NCI-H2227 treated with DMSO at 0.1 percent for 48 hours (cell line): ENCODE results near the gene NUAK1.

ENCODE experiments used
- DNase-seq: peaks from one replicate; lab custom pipeline; 2025; lab: John Stamatoyannopoulos, UW

NUAK1 gene

DNA sequence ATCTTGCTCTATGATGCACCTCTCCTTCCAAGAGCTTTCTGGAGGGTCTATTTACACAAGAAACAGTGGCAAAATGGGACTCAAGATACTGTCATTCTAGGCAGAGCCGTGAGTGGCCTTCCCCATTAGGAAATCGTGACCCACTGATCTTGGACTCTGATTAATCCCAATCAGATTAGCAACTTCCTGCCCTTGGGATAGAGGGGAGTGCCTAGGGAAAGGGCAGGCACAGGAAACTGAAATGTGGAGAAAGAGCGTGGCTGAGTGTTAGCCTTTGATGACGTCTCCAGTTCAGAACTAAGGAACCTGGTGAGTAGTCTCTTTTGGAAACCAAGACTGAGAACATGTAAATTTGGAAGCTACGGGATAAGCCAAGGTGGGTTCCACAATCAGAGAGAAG is 76.1 kb downstream of the NUAK1 start:
- no peak for DNase-seq

DNA sequence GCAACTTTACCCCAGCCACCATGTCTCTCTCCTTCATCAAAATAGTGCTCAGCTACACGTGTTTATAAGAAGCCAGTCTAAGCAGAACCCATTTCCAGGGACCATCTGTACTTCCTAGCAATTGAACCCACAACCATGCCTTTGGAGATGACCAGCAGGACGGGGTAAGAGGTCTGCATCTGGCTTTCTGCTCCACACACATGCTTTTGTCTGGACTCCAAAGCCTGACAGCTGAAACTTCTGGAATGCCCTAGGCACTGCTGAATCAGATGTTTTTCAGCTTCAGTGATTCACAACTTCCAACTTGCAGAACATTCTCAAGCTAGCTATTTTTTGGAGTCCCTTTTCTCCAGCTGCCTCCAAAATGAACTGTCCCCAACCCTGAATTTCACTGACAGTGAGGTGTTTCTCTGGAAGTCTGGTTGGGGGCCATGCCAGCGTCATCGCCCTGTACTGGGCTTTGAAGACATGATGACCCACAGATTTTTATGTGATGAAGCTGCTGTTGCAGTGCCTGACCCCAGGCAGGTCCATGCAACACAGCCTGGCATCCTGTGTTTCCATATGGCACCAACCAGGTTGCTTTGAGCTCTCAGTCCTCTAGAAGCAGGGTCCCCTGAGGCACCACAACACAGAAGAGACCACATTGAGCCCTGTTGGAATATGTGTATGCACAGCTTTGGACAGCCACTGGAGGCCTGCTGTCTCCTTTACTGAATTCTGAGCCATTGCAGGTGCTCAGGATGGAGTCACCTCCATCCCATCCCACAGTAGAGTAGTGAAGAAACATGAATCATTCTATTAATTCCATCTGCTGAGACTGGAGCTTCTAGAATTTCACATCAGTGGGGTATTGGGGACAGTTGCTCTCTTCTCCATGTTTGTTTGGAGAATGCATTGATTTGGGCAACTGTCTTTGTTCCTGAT is 80.2 kb downstream of the NUAK1 start:
- DNase-seq: no peak

DNA sequence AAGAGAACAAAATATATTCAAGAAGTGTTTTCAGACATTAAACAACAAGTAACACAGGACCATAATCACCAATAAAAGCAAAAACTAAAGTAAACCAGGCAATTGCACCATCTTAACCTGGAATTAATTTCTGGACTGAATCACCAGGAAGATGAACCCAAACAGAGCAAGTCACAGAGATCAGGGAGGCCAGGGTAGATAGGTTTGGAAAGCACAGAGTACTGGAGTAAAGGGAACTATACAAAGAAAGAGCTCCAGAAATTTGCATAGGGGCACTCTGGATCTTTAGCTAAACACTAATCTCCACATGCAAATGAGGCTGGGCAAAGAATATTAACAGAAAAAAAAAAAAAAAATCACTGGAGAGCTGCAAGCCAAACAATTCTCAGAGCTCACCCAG is 84.7 kb downstream of the NUAK1 start:
- DNase-seq: no peak

- DNase-seq: no peak
Observed at GRCh38 chr12:106051853-106052531, 86.8 kb downstream of the NUAK1 start.

DNA sequence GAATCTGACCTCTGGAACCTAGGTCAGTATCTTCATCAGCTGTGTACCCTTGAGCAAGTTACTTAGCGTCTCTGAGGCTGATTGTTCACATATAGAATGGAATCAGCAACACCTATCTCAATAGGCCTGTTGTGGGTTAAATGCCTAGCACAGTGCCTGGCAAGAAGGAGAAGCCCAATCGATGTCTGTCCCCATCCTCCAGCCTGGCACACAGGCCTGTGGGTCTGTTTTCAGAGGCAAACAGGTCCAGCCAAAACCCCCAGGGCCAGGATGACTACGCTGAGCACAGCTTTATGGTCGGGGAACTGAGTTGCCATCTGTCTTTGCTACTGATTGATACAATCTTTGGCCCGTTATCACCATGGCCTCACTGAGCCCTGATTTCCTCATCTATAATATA is 89.2 kb downstream of the NUAK1 start:
- no peak for DNase-seq

DNA sequence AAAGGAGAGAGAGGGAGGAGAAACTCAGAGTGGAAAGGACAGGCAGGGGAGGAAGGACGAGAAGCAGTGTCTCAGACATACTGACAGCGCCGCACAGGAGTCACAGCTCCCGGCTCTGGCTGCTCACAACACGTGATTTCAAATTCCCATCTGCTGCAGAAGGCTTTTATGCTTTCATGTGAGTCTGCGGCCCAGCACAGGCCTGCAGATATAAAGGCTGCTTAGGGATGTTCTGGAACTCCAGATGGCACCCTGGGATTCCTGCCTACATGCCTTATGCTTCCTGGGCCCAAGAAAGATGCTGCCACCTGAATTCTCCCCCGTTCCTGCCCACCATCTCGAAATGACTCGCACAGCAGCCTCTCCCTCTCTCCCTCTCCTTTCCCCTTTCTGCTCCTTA is 89.6 kb downstream of the NUAK1 start:
- DNase-seq: no peak

DNA sequence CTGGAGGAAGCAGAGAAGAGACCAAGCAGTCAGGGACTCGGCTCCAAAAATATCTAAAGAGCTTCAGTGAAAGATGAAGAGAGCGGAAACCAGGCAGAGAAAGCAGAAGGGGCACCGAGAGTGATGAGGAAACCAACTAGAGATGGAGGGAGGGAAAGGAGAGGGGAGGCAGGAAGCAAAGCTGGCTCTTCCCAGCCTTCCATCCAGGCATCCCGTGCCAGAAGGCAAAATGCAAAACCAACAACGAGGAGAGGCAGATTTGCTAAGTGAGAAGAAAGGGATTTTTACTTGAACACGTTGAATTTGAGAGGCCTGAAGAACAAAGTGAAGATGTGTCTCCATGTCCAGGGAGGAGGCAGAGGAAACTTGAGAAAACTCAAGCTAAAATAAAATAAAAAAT is 90.1 kb downstream of the NUAK1 start:
- no peak for DNase-seq

DNA sequence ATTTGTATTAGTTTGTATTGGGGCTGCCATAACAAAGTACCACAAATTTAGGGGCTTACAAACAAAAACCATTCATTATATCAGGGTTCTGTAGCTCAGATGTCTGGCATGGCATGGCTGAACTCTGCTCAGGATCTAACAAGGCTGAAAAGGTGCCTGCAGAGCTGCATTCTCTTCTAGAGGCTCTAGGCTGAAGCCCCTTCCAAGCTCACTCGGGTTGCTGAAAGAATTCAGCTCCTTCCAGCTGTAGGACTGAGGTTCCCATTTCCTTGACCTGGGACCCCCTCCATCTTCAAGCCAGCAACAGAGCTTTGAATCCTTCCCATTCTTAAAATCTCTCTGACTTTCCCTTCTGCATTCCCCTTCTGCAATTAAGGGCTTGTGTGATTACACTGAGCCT is 90.7 kb downstream of the NUAK1 start:
- DNase-seq: no peak

GRCh38 chr12:106046947-106047346 is 91.8 kb downstream of the NUAK1 start:
- DNase-seq: no peak

GRCh38 chr12:106046301-106046846 is 92.4 kb downstream of the NUAK1 start:
- no peak for DNase-seq

DNA sequence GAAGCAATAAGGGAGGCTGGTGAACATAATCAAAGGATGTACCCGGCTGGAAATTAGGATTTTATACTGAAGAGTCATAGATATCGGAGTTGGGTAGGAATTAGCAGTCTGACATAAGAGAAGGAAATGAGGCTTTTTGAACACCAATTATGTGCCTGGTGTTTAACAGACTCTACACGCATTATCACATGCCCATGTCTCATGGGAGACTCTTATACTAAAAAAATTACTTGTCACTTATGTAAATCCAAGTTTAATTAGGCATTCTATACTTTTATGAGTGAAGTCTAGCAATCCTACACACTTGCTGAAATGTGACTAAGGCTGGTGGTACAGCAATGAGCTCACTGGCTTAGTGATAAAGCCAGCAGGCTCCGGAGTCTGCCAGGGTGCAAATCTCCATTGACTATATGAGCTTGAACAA is 93.5 kb downstream of the NUAK1 start:
- no peak for DNase-seq

- DNase-seq: no peak
Observed at GRCh38 chr12:106044773-106045172, 94.0 kb downstream of the NUAK1 start.

DNA sequence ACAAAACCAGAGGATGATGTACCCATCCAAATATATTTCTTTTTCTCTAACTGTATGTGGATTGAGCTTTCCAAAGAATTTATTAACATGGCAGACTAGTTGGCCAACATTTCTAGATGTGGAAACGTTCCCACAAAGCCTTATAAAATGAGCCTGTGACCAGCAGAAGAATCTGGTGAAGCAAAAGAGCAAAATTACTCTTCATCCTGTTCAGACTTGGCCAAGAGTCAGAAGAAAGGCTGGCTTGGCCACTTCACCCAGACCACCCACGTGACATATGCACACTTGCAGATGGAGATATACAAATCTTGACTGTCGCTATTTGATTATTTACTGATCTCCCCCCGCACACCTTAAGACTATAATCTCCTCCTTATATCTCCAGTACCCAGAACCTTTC is 96.7 kb downstream of the NUAK1 start:
- DNase-seq: no peak

- DNase-seq: no peak
Observed at GRCh38 chr12:106040521-106040920, 98.2 kb downstream of the NUAK1 start.

- no peak for DNase-seq
Observed at GRCh38 chr12:106039646-106040404, 98.9 kb downstream of the NUAK1 start.

DNA sequence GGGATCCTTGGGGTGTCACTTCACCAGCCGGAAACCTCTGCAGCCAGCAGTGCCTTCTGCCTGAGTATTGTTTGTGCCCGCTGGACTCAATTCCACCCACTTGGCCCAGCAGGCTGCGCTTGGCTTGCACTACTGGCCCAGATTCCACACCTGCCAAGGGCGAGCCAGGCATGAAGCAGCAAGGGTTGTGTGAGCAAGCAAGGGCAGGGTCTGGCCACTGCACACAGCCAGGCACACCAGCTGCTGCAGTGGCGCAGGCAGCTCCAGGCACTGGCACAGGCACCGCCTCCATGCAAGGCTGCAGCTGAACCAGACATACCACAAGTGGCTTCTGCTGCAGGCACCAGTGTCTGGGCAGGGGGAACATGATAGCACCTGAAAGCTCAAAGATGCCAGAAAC is 99.5 kb downstream of the NUAK1 start:
- no peak for DNase-seq

DNA sequence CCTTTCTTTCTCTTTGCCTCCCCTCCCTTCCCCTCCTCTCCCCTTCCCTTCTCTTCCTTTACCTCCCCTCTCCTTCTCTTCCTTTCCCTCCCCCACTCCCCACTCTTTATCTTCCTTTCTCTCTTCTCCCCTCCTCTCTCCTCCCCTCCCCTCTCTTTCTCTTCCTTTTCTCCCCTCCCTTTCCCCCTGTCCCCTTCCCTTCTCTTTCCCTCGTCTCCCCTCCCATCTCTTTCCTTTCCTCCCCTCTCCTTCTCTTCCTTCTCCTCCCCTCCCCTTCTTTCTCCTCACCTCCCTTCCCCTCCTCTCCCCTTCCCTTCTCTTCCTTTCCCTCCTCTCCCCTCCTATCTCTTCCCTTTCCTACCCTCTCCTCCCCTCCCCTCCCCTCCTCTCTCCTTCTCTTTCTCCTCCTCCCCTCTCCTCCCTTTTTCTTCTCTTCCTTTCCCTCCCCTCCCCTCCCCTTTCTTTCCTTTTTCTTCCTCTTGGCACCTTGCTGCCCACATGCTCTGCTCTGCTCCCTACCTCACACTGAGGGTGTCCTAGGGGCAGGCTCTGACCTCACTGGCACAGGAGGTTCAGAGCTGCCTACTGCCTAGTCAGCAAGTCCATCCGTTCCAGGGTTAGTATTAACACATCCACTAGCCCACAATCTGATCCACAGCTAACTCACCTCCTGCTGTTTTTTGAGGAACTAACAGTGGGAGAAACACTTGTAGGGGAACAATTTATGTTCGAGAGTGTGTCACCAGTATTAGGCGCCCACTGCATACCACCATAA is 101.0 kb downstream of the NUAK1 start:
- no peak for DNase-seq

GRCh38 chr12:106035421-106035820 is 103.3 kb downstream of the NUAK1 start:
- DNase-seq: no peak

GRCh38 chr12:106034316-106034715 is 104.4 kb downstream of the NUAK1 start:
- DNase-seq: no peak

DNA sequence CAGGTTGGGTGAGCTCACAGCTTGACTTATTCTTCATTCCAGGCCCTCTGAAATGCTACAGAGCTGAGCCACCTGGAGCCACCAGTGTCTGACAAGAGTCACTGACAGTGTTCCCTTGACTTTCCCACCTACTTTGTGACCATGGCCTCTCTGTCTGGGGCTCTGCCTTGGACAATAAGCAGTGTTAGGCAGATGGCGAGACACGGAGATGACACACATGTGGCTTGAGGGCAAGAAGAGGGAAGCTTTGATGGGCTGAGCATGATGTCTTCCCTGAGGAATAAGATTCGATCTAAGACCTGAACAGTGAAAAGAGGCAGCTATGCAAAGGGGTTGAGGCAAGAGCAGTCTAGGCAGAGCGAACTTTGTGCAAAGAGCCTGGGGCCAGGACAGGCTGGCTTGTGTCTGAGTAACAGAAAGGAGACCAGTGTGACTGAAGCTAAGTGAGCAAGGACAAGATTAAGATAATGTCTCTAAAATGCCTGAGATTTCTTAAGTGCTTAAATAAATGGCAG is 105.5 kb downstream of the NUAK1 start:
- no peak for DNase-seq

- no peak for DNase-seq
Observed at GRCh38 chr12:106032623-106032925, 106.2 kb downstream of the NUAK1 start.
